Dendritic cell treated with granulocyte-macrophage colony-stimulating factor and Interleukin-4, amounts not matched to agents 40 ng/mL and 50 ng/mL, for 4 days (primary cell): ENCODE data around the gene BEND7.

Experiments
- H3K27ac Mint-ChIP-seq: one replicate; pipeline ENCODE4 v1.8.0; 2022; ENCODE audit warnings: mild to moderate bottlenecking, mixed read lengths
- H3K27me3 Mint-ChIP-seq: one replicate; pipeline ENCODE4 v1.8.0; 2022; ENCODE audit warnings: mild to moderate bottlenecking, mixed read lengths
- H3K36me3 Mint-ChIP-seq: one replicate; pipeline ENCODE4 v1.8.0; 2022; ENCODE audit warnings: low read depth, mixed read lengths
- H3K4me1 Mint-ChIP-seq: one replicate; pipeline ENCODE4 v1.8.0; 2022; ENCODE audit warnings: low read depth, mixed read lengths
- H3K4me3 Mint-ChIP-seq: one replicate; pipeline ENCODE4 v1.8.0; 2022; ENCODE audit warnings: mild to moderate bottlenecking, moderate library complexity, mixed read lengths
- H3K9me3 Mint-ChIP-seq: one replicate; pipeline ENCODE4 v1.8.0; 2022; ENCODE audit warnings: mixed read lengths
- intact Hi-C: fragments of 100-400 bp; cut with micrococcal nuclease; formaldehyde crosslinking; loops from one replicate; pipeline ENCODE4 v1.15.0; 2022

BEND7 gene

GRCh38 chr10:13512564-13512963 is 16.2 kb downstream of the BEND7 start:
- Mint-ChIP-seq H3K27me3 (no peaks in the 10 kb centered on the region), H3K36me3 (no peaks in the 10 kb centered on the region), H3K9me3 (no peaks in the 10 kb centered on the region), H3K27ac (no peak overlapping the region), H3K4me3 (no peak overlapping the region), H3K4me1 (no peaks in the 10 kb centered on the region)
- intact Hi-C loops, result no loop called here

- intact Hi-C loops, result no loop called here
- H3K27ac Mint-ChIP-seq, result no peak overlapping the region
These were observed 17.4 kb downstream of the BEND7 start for GRCh38 chr10:13511409-13511808.

GRCh38 chr10:13505052-13505680 is 23.6 kb downstream of the BEND7 start:
- H3K27me3 Mint-ChIP-seq, result peaks cover 2% of the 10 kb centered on the region
- no peak overlapping the region for H3K27ac Mint-ChIP-seq
- no peak overlapping the region for H3K4me3 Mint-ChIP-seq
- no peaks in the 10 kb centered on the region for H3K9me3 Mint-ChIP-seq
- intact Hi-C loops, result no loop called here
- no peaks in the 10 kb centered on the region for H3K36me3 Mint-ChIP-seq
- peaks cover 5% of the 10 kb centered on the region for H3K4me1 Mint-ChIP-seq

More at GRCh38 chr10:13511409-13511808, 17.4 kb downstream of the BEND7 start:
- no peak overlapping the region for H3K4me3 Mint-ChIP-seq
- no peaks in the 10 kb centered on the region for H3K4me1 Mint-ChIP-seq
- no peaks in the 10 kb centered on the region for H3K27me3 Mint-ChIP-seq
- no peaks in the 10 kb centered on the region for H3K36me3 Mint-ChIP-seq
- H3K9me3 Mint-ChIP-seq, result no peaks in the 10 kb centered on the region

- H3K4me3 Mint-ChIP-seq, result no peak overlapping the region
- intact Hi-C loops, result no loop called here
- no peaks in the 10 kb centered on the region for H3K9me3 Mint-ChIP-seq
- no peak overlapping the region for H3K27ac Mint-ChIP-seq
- H3K36me3 Mint-ChIP-seq, result no peaks in the 10 kb centered on the region
- peaks cover 5% of the 10 kb centered on the region for H3K4me1 Mint-ChIP-seq
- H3K27me3 Mint-ChIP-seq, result peaks cover 2% of the 10 kb centered on the region
These were observed 24.9 kb downstream of the BEND7 start for GRCh38 chr10:13503745-13504463.

- intact Hi-C loops, result no loop called here
- Mint-ChIP-seq H3K4me3 (no peak overlapping the region), H3K27ac (no peak overlapping the region), H3K36me3 (no peaks in the 10 kb centered on the region), H3K4me1 (peaks cover 5% of the 10 kb centered on the region), H3K9me3 (no peaks in the 10 kb centered on the region), H3K27me3 (peaks cover 2% of the 10 kb centered on the region)
These were observed 26.4 kb downstream of the BEND7 start for GRCh38 chr10:13502380-13502779.

- intact Hi-C loops, result no loop called here
- Mint-ChIP-seq H3K4me1 (peaks cover 5% of the 10 kb centered on the region), H3K4me3 (no peak overlapping the region), H3K36me3 (no peaks in the 10 kb centered on the region), H3K9me3 (no peaks in the 10 kb centered on the region), H3K27me3 (no peaks in the 10 kb centered on the region), H3K27ac (no peak overlapping the region)
These were observed 28.6 kb downstream of the BEND7 start for GRCh38 chr10:13500201-13500600.

- Mint-ChIP-seq H3K9me3 (no peaks in the 10 kb centered on the region), H3K4me1 (peaks cover 5% of the 10 kb centered on the region), H3K4me3 (no peak overlapping the region), H3K27me3 (no peaks in the 10 kb centered on the region), H3K27ac (no peak overlapping the region), H3K36me3 (no peaks in the 10 kb centered on the region)
- intact Hi-C loops, result no loop called here
These were observed 29.7 kb downstream of the BEND7 start for GRCh38 chr10:13499150-13499549.

GRCh38 chr10:13496931-13497330 is 31.9 kb downstream of the BEND7 start:
- H3K9me3 Mint-ChIP-seq, result no peaks in the 10 kb centered on the region
- no peaks in the 10 kb centered on the region for H3K27me3 Mint-ChIP-seq
- no peak overlapping the region for H3K4me3 Mint-ChIP-seq
- H3K36me3 Mint-ChIP-seq, result no peaks in the 10 kb centered on the region
- H3K4me1 Mint-ChIP-seq, result no peaks in the 10 kb centered on the region
- intact Hi-C loops, result no loop called here
- no peak overlapping the region for H3K27ac Mint-ChIP-seq

GRCh38 chr10:13496164-13496563 is 32.6 kb downstream of the BEND7 start:
- Mint-ChIP-seq H3K36me3 (no peaks in the 10 kb centered on the region), H3K9me3 (no peaks in the 10 kb centered on the region), H3K27ac (no peak overlapping the region), H3K27me3 (no peaks in the 10 kb centered on the region), H3K4me3 (no peak overlapping the region), H3K4me1 (no peaks in the 10 kb centered on the region)
- intact Hi-C loops, result no loop called here

- H3K4me3 Mint-ChIP-seq, result no peak overlapping the region
- H3K4me1 Mint-ChIP-seq, result no peaks in the 10 kb centered on the region
- intact Hi-C loops, result no loop called here
- H3K36me3 Mint-ChIP-seq, result no peaks in the 10 kb centered on the region
- H3K27ac Mint-ChIP-seq, result no peak overlapping the region
- no peaks in the 10 kb centered on the region for H3K9me3 Mint-ChIP-seq
- no peaks in the 10 kb centered on the region for H3K27me3 Mint-ChIP-seq
These were observed 36.2 kb downstream of the BEND7 start for GRCh38 chr10:13492493-13493180.

- no peak overlapping the region for H3K27ac Mint-ChIP-seq
- no peaks in the 10 kb centered on the region for H3K36me3 Mint-ChIP-seq
- no peak overlapping the region for H3K4me3 Mint-ChIP-seq
- intact Hi-C loops, result no loop called here
- H3K9me3 Mint-ChIP-seq, result no peaks in the 10 kb centered on the region
- H3K4me1 Mint-ChIP-seq, result no peaks in the 10 kb centered on the region
- H3K27me3 Mint-ChIP-seq, result no peaks in the 10 kb centered on the region
These were observed 37.0 kb downstream of the BEND7 start for GRCh38 chr10:13491747-13492360.

GRCh38 chr10:13490503-13490902 is 38.3 kb downstream of the BEND7 start:
- H3K4me1 Mint-ChIP-seq, result no peaks in the 10 kb centered on the region
- no peaks in the 10 kb centered on the region for H3K36me3 Mint-ChIP-seq
- H3K9me3 Mint-ChIP-seq, result no peaks in the 10 kb centered on the region
- H3K4me3 Mint-ChIP-seq, result no peak overlapping the region
- intact Hi-C loops, result no loop called here
- H3K27me3 Mint-ChIP-seq, result no peaks in the 10 kb centered on the region
- H3K27ac Mint-ChIP-seq, result no peak overlapping the region

- intact Hi-C loops, result no loop called here
- Mint-ChIP-seq H3K27ac (no peak overlapping the region), H3K36me3 (no peaks in the 10 kb centered on the region), H3K4me3 (no peak overlapping the region), H3K27me3 (no peaks in the 10 kb centered on the region), H3K4me1 (no peaks in the 10 kb centered on the region), H3K9me3 (no peaks in the 10 kb centered on the region)
These were observed 39.7 kb downstream of the BEND7 start for GRCh38 chr10:13489035-13489599.

GRCh38 chr10:13485623-13486022 is 43.2 kb downstream of the BEND7 start:
- Mint-ChIP-seq H3K27me3 (no peaks in the 10 kb centered on the region), H3K4me3 (no peak overlapping the region), H3K36me3 (no peaks in the 10 kb centered on the region), H3K9me3 (no peaks in the 10 kb centered on the region), H3K4me1 (no peaks in the 10 kb centered on the region), H3K27ac (no peak overlapping the region)
- intact Hi-C loops, result no loop called here
